Testis (tissue), 2 donors: ENCODE data around the gene PRKG1.

ENCODE experiments used
- POLR2A ChIP-seq: fragments of 450-650 bp; IDR thresholded peaks from one replicate; pipeline ENCODE4 v1.6.1; 2017; ENCODE audit warnings: antibody characterized with exemption, mild to moderate bottlenecking, moderate library complexity
- TF ChIP-seq, protein P1 (sequence below), 3 experiments: fragments of 450-650 bp in 2 of 3; fragments of 200-600 bp in 1 of 3; sonication (generic) in 1 of 3; IDR thresholded peaks; one replicate each; pipeline ENCODE4 v1.5.1; 2016 to 2019; ENCODE audit warnings: antibody characterized with exemption in 3 of 3, mild to moderate bottlenecking in 2 of 3, moderate library complexity in 1 of 3

DNA sequence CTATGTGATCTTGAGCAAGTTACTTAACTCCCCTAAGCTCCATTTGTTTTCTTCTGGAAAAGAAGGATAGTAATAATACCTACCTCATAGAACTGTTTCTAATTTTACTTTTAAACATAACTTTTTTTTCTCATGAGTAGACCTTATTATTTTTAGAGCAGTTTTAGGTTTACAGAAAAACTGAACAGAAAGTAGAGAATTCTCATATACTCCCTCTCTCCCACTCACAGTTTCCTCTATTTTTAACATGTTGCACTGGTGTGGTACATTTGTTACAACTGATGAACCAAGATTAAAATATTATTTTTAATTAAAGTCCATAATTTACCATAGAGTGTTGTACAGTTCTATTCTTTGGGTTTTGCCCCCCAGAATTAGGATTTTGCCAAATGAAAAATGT is 846.4 kb downstream of the PRKG1 start:
- TF ChIP-seq, protein P1, sequence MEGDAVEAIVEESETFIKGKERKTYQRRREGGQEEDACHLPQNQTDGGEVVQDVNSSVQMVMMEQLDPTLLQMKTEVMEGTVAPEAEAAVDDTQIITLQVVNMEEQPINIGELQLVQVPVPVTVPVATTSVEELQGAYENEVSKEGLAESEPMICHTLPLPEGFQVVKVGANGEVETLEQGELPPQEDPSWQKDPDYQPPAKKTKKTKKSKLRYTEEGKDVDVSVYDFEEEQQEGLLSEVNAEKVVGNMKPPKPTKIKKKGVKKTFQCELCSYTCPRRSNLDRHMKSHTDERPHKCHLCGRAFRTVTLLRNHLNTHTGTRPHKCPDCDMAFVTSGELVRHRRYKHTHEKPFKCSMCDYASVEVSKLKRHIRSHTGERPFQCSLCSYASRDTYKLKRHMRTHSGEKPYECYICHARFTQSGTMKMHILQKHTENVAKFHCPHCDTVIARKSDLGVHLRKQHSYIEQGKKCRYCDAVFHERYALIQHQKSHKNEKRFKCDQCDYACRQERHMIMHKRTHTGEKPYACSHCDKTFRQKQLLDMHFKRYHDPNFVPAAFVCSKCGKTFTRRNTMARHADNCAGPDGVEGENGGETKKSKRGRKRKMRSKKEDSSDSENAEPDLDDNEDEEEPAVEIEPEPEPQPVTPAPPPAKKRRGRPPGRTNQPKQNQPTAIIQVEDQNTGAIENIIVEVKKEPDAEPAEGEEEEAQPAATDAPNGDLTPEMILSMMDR (IDR thresholded peaks at IDR 0.05): no peak
- TF ChIP-seq POLR2A: no peak
